BE2C (cell line): ENCODE data around the gene NFKBIZ. TPM values are rescaled to one million over a fixed set of nuclear protein-coding genes. Genes with fewer than 3 reads are reported as not detected.

Source experiments
- DNase-seq: peaks from one replicate; pipeline ENCODE4 v3.0.0-alpha.2; 2020
- H3K27me3 ChIP-seq: fragments of 250-450 bp; sonication (Bioruptor Pico); 2 replicates; pipeline ENCODE4 v1.5.1; 2020; ENCODE audit warnings: mild to moderate bottlenecking
- H3K36me3 ChIP-seq: fragments of 250-450 bp; sonication (Bioruptor Pico); 2 replicates; pipeline ENCODE4 v1.5.1; 2020; ENCODE audit warnings: mild to moderate bottlenecking
- H3K4me1 ChIP-seq: fragments of 250-450 bp; sonication (Bioruptor Pico); 2 replicates; pipeline ENCODE4 v1.5.1; 2020
- H3K4me3 ChIP-seq: 2 replicates; pipeline ENCODE4 v1.5.1; 2011; ENCODE audit warnings: low read depth, low read length
- H3K9me3 ChIP-seq: fragments of 250-450 bp; sonication (Bioruptor Pico); 2 replicates; pipeline ENCODE4 v1.5.1; 2020
- polyA plus RNA-seq: library from polyadenylated mRNA; unstranded; fragments of >200 nt; gene quantifications from one replicate; pipeline ENCODE4 v1.2.1, GENCODE V29; 2012; ENCODE audit warnings: low read depth, missing spikeins; ENCODE audit not compliant: insufficient read length, insufficient read depth
- TF ChIP-seq, protein P1 (sequence below): IDR thresholded peaks from 2 replicates; pipeline ENCODE4 v1.5.1; 2012; ENCODE audit warnings: mild to moderate bottlenecking, low read depth, low read length

NFKBIZ gene, protein sequence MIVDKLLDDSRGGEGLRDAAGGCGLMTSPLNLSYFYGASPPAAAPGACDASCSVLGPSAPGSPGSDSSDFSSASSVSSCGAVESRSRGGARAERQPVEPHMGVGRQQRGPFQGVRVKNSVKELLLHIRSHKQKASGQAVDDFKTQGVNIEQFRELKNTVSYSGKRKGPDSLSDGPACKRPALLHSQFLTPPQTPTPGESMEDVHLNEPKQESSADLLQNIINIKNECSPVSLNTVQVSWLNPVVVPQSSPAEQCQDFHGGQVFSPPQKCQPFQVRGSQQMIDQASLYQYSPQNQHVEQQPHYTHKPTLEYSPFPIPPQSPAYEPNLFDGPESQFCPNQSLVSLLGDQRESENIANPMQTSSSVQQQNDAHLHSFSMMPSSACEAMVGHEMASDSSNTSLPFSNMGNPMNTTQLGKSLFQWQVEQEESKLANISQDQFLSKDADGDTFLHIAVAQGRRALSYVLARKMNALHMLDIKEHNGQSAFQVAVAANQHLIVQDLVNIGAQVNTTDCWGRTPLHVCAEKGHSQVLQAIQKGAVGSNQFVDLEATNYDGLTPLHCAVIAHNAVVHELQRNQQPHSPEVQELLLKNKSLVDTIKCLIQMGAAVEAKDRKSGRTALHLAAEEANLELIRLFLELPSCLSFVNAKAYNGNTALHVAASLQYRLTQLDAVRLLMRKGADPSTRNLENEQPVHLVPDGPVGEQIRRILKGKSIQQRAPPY
- polyA plus RNA-seq: 2.0 TPM

DNA sequence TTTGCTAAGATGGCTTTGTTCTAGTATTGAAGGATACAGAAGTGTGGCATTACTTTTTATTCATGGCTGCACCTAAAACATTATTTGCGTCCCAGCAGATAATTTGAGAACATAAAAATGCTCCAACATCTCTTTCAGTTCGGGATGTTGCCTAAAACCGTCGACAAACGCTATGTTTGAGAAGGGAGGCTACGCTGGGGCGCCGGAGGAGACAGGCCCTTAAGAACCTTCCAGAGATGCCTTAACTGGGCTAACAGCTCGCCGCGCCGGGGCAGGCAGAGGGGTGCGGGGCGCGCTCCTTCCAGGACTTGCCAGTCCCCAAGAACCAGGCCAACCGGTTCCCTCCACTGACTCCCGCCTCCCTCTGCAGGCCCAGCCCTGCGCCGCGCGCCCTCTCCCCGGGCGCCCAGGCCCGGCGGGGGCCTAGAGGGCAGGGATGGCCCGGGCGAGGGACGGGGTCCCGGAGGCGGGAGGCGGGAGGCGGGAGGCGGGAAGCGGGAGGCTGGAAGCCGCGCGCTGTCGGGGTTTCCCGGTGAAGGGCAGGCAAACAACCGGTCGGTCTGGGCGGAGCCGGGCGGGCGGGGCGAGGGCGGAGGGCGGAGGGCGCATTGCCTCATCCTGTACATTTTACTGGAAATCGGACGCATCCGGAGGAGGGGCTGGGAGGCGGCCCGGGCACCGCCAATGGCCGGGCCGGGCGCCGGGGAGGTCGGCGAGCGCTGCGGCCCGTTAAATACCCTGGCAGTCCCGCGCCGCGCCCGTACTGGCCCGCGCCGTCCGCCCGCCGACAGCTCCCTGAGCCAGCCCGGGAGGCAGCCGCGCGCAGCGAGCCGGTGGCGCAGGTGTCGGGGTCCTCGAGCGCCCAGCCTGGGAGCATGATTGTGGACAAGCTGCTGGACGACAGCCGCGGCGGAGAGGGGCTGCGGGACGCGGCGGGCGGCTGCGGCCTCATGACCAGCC, at the start of gene NFKBIZ:
Gene NFKBIZ, plus strand, starts transcription at position 761 of the 960 bp plus-strand sequence. Its CDS starts 115 bp downstream, at position 876.
- H3K36me3 ChIP-seq: peaks cover 7% of the 10 kb centered on the region
- H3K4me3 ChIP-seq: peak within 1 kb of the TSS; percentile 89
- TF ChIP-seq, protein P1, sequence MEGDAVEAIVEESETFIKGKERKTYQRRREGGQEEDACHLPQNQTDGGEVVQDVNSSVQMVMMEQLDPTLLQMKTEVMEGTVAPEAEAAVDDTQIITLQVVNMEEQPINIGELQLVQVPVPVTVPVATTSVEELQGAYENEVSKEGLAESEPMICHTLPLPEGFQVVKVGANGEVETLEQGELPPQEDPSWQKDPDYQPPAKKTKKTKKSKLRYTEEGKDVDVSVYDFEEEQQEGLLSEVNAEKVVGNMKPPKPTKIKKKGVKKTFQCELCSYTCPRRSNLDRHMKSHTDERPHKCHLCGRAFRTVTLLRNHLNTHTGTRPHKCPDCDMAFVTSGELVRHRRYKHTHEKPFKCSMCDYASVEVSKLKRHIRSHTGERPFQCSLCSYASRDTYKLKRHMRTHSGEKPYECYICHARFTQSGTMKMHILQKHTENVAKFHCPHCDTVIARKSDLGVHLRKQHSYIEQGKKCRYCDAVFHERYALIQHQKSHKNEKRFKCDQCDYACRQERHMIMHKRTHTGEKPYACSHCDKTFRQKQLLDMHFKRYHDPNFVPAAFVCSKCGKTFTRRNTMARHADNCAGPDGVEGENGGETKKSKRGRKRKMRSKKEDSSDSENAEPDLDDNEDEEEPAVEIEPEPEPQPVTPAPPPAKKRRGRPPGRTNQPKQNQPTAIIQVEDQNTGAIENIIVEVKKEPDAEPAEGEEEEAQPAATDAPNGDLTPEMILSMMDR: no peak
- 0 out of 2 replicates have a peak, but pooled peaks cover 3% of the 10 kb centered on the region for H3K4me1 ChIP-seq
- peak; percentile 95 for DNase-seq
- no peaks in the 10 kb centered on the region for H3K9me3 ChIP-seq
- no peaks in the 10 kb centered on the region for H3K27me3 ChIP-seq

DNA sequence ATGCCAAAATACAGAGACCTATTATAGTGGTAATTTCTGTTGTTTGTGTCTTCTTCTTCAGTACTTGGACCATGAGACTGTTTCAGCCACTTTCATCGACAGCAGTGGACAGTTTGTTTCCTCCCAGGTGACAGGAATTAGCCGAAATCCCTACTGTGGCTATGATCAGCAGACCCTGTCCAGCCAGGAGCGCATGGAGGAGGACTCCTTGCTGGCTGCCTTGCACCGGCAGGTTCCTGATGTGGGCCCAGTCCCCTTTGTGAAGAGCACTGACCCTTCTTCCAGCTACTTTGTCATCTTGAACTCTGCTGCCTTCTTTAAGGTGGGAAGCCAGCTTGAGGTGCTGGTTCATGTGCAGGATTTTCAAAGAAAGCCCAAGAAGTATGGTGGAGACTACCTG, 48.1 kb upstream of the NFKBIZ start:
- no peaks in the 10 kb centered on the region for H3K4me1 ChIP-seq
- no peak for DNase-seq
- H3K9me3 ChIP-seq: no peaks in the 10 kb centered on the region
- H3K27me3 ChIP-seq: no peaks in the 10 kb centered on the region
- TF ChIP-seq, protein P1: no peak
- peaks cover 39% of the 10 kb centered on the region for H3K36me3 ChIP-seq
- no peak overlapping the region for H3K4me3 ChIP-seq

DNA sequence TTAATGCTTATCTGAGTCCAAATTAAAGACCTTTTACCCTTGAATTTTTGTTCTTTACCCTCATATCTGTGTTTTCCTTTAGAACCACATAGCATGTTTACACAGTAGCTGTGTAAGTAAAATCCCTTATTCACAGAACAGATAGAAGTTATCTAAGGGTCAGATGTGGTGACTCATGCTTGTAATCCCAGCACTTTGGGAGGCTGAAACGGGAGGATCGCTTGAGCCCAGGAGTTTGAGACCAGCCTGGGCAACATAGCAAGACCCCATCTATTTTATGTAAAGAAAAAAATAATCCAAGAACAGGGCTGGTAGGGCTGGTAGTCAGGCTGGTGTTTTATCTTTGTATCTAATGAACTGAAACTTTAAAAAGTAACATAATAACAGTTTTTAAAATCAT, 47.1 kb upstream of the NFKBIZ start:
- TF ChIP-seq, protein P1: no peak
- Histone ChIP-seq H3K9me3 (no peaks in the 10 kb centered on the region), H3K4me1 (no peaks in the 10 kb centered on the region), H3K36me3 (peaks cover 29% of the 10 kb centered on the region), H3K4me3 (no peak overlapping the region), H3K27me3 (no peaks in the 10 kb centered on the region)
- no peak for DNase-seq

DNA sequence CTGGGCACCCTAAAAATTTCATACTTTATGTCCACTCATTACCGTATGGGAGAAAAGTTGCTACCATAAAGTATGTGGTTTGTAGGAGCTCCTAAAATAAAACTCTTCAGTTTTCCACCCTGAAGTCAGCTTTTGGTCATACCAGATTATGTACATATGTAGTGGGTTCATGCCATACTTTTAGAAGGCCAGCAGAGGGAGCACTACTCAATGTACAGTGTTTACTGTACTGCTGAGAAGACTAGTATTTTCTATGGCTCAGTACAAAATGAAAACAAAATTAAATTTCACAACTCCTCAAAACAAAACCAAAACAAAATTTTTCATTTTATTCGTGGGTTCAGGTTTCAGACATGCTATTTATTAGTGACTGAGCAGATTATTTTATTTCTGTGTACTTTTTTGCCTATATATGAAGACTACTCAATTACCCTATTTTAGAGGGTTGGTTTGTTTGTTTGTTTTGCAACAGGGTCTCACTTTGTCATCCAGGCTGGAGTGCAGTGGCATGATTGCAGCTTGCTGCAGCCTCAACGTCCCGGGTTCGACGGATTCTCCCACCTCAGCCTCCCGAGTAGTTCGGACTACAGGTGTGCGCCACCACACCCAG, 46.0 kb upstream of the NFKBIZ start:
- Histone ChIP-seq H3K4me3 (no peak overlapping the region), H3K9me3 (no peaks in the 10 kb centered on the region), H3K27me3 (no peaks in the 10 kb centered on the region), H3K36me3 (peaks cover 26% of the 10 kb centered on the region), H3K4me1 (no peaks in the 10 kb centered on the region)
- peak; percentile 52 for DNase-seq
- TF ChIP-seq, protein P1: peak; percentile 94

DNA sequence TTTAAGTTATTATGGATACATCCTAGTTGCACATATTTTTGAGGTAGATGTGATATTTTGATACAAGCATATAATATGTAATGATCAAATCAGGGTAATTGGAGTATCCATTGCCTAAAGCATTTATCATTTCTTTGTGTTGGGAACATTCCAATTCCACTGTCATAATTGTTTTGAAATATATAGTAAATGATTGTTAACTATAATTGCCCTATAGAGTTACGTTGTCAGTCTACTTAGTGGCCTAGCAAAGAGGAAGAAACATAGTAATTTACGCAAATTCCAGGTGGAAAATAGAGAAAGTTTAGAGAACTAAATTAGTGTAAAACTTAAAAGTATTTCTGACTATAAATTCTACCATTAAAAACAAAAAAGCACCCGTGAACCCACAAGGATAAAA, 45.4 kb upstream of the NFKBIZ start:
- H3K4me1 ChIP-seq: no peaks in the 10 kb centered on the region
- no peaks in the 10 kb centered on the region for H3K9me3 ChIP-seq
- peaks cover 26% of the 10 kb centered on the region for H3K36me3 ChIP-seq
- H3K4me3 ChIP-seq: no peak overlapping the region
- no peaks in the 10 kb centered on the region for H3K27me3 ChIP-seq
- TF ChIP-seq, protein P1: no peak
- no peak for DNase-seq
